H1 (cell line): ENCODE measurements around the gene PLEKHH2. TPM values are rescaled to one million over a fixed set of nuclear protein-coding genes. Genes with fewer than 3 reads are reported as not detected.

Source experiments
- CHD2 ChIP-seq: IDR thresholded peaks from 2 replicates; pipeline ENCODE4 v1.6.1; 2012; ENCODE audit warnings: low read length, improper control_type of control experiment
- CHD7 ChIP-seq: fragments of 300-600 bp; sonication (generic); IDR thresholded peaks from 2 replicates; pipeline ENCODE4 v1.7.1; 2012; ENCODE audit warnings: low read length, moderate library complexity, mild to moderate bottlenecking, inconsistent platforms; ENCODE audit not compliant: insufficient replicate concordance
- E2F6 ChIP-seq: IDR thresholded peaks from 2 replicates; pipeline ENCODE4 v1.6.1; 2012; ENCODE audit warnings: inconsistent platforms
- MAFK ChIP-seq: IDR thresholded peaks from 2 replicates; pipeline ENCODE4 v1.6.1; 2012; ENCODE audit warnings: low read depth, mild to moderate bottlenecking, improper control_type of control experiment, low read length
- TAF1 ChIP-seq: IDR thresholded peaks from 2 replicates; pipeline ENCODE4 v1.6.1; 2011; ENCODE audit warnings: mild to moderate bottlenecking, low read depth, low read length
- YY1 ChIP-seq: IDR thresholded peaks from 2 replicates; pipeline ENCODE4 v1.6.1; 2011; ENCODE audit warnings: low read depth, mild to moderate bottlenecking, low read length
- polyA plus RNA-seq, 7 experiments: library from polyadenylated mRNA; depleted of rRNA in 3 of 7; stranded (reverse) in 5 of 7; unstranded in 2 of 7; fragments of >200 nt in 5 of 7; fragments of 200-250 nt in 2 of 7; gene quantifications; 1 replicate in 5 of 7; 2 replicates in 1 of 7; 4 replicates in 1 of 7; pipeline versions ENCODE4 v1.2.1 to v1.2.3, GENCODE V29; 2011 to 2013; ENCODE audit warnings: missing spikeins in 2 of 7, mixed read lengths in 2 of 7
- total RNA-seq: library from RNA; stranded (reverse); fragmentation: NEBNext Ultra II Directional; extraction: Animal tissue kit (Norgen Biotek cat#: 25700); gene quantifications from 2 replicates; pipeline ENCODE4 v1.2.1, GENCODE V29; 2021

The PLEKHH2 gene
- total and polyA plus RNA-seq, 2 of the 8 experiments (the other 6 are each of a cell fraction or from before 2014, with no cell fraction given), result 2.2 to 5.0 TPM

- TF ChIP-seq CHD7, result no peak
- no peak for TF ChIP-seq TAF1
- TF ChIP-seq MAFK, result no peak
- no peak for TF ChIP-seq CHD2
- no peak for TF ChIP-seq YY1
- no peak for TF ChIP-seq E2F6
These were observed 94.2 kb downstream of the PLEKHH2 start (continued) for GRCh38 chr2:43731211-43731610.
